DND-41 (cell line): ENCODE results near the gene PCNX2.
A peak's percentile ranks its signal among the peaks of the same experiment; 100 is the strongest.

ENCODE experiments used
- ATAC-seq: fragments of 200-7000 bp; cut with Tn5 transposase; 3 replicates; pipeline ENCODE4 v1.9.1; 2021; ENCODE audit warnings: low read depth; ENCODE audit not compliant: insufficient read depth
- DNase-seq: peaks from one replicate; pipeline ENCODE4 v3.0.0-alpha.2; 2020
- H2AFZ ChIP-seq: 2 replicates; pipeline ENCODE4 v1.6.0; 2012; ENCODE audit warnings: low read depth, low read length
- H3K27ac ChIP-seq: 2 replicates; pipeline ENCODE4 v1.5.1; 2012; ENCODE audit warnings: low read length, inconsistent platforms
- H3K27me3 ChIP-seq: fragments of 200-600 bp; sonication (generic); 2 replicates; pipeline ENCODE4 v1.6.0; 2012; ENCODE audit warnings: low read length, mild to moderate bottlenecking, inconsistent platforms; ENCODE audit not compliant: insufficient read depth, poor library complexity
- H3K36me3 ChIP-seq: 2 replicates; pipeline ENCODE4 v1.5.1; 2012; ENCODE audit warnings: low read length, inconsistent platforms; ENCODE audit not compliant: insufficient read depth
- H3K4me1 ChIP-seq: 2 replicates; pipeline ENCODE4 v1.5.1; 2012; ENCODE audit warnings: mild to moderate bottlenecking, low read length; ENCODE audit not compliant: insufficient read depth
- H3K4me2 ChIP-seq: 2 replicates; pipeline ENCODE4 v1.6.0; 2012; ENCODE audit warnings: mild to moderate bottlenecking, moderate library complexity, low read length, inconsistent platforms; ENCODE audit not compliant: insufficient read depth
- H3K4me3 ChIP-seq, 2 experiments: fragments of 200-600 bp in 1 of 2; shearing (Covaris generic) in 1 of 2; 2 replicates each; pipeline ENCODE4 v1.5.1; 2012 to 2016; ENCODE audit warnings: inconsistent platforms in 2 of 2, low read length in 2 of 2, mild to moderate bottlenecking in 2 of 2, low read depth in 1 of 2, moderate library complexity in 1 of 2
- H3K79me2 ChIP-seq: 2 replicates; pipeline ENCODE4 v1.6.0; 2012; ENCODE audit warnings: low read length, inconsistent platforms; ENCODE audit not compliant: insufficient read depth
- H3K9ac ChIP-seq: 2 replicates; pipeline ENCODE4 v1.6.0; 2012; ENCODE audit warnings: low read depth, mild to moderate bottlenecking, inconsistent platforms, low read length, moderate library complexity
- H3K9me3 ChIP-seq: 2 replicates; pipeline ENCODE4 v1.5.1; 2012; ENCODE audit warnings: low read length, moderate library complexity, mild to moderate bottlenecking, inconsistent platforms; ENCODE audit not compliant: insufficient read depth, severe bottlenecking
- H4K20me1 ChIP-seq: 2 replicates; pipeline ENCODE4 v1.6.0; 2012; ENCODE audit warnings: low read length; ENCODE audit not compliant: insufficient read depth
- EZH2 ChIP-seq: IDR thresholded peaks from 3 replicates; pipeline ENCODE4 v1.6.1; 2012; ENCODE audit warnings: borderline replicate concordance, low read depth, mild to moderate bottlenecking, moderate library complexity, low read length, inconsistent platforms; ENCODE audit not compliant: severe bottlenecking
- TF ChIP-seq, protein P1 (sequence below): IDR thresholded peaks from 2 replicates; pipeline ENCODE4 v1.5.1; 2012; ENCODE audit warnings: borderline replicate concordance, low read length, moderate library complexity, mild to moderate bottlenecking; ENCODE audit not compliant: poor library complexity, severe bottlenecking; ENCODE audit errors: extremely low read depth

The PCNX2 gene

DNA sequence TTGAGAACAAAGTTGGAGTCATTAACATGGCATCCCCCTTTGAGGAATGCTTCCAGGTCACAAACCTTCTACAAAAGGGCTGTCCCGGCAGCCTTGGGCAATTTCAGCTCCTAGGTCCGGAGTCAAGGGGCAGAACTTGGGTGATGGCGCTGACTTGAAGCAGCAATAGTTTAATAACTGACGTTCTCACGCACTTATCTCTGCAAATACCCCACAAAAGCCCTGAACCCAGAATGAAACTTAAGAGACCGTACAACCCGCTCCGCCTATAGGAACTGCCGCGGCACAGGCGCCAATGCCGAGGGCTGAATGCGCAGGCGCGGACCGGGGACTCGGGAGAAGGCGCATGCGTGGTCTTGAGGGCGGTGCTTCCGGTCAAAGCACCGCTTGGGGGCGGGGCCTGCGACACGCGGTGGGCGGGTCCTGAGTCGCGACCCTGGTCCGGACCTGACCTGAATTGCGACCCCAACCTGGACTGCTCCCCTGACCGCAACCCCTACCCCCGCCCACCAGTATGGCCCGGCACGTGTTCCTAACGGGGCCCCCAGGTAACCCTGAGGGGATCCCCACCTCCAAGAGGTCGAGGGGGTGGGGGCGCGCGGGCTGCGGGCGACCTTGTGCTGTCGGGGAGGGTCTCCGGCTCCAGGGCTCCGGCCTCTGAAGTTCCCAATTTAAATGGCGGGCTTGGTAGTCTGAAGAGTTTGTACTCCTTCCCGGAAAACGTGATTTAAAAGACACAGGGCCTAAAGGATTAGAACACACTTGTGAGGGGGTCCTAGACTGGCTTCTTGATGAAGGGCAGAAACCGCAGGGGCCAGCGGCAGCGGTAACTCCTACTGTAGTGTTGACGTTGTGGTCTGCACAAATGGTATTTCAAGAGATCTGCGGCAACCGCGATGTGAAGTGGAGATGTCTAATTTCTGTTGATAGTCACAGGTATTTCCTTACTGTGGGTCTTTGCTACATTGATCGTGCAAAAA, 345.0 kb downstream of the PCNX2 start, which contains the start of gene NTPCR:
NTPCR (plus strand) TSS at position 415 of the 980 bp plus-strand sequence; CDS start at position 515, 100 bp downstream.
- peak within 1 kb of the TSS; percentile 96 for H3K27ac ChIP-seq
- peaks cover 54% of the 10 kb centered on the region for H3K79me2 ChIP-seq
- ATAC-seq (peak; percentile 83), DNase-seq (peak; percentile 93)
- H3K9me3 ChIP-seq = no peaks in the 10 kb centered on the region
- H4K20me1 ChIP-seq = no peaks in the 10 kb centered on the region
- H3K4me1 ChIP-seq = peaks cover 37% of the 10 kb centered on the region
- H3K9ac ChIP-seq = peak within 1 kb of the TSS; percentile 88
- TF ChIP-seq, protein P1, sequence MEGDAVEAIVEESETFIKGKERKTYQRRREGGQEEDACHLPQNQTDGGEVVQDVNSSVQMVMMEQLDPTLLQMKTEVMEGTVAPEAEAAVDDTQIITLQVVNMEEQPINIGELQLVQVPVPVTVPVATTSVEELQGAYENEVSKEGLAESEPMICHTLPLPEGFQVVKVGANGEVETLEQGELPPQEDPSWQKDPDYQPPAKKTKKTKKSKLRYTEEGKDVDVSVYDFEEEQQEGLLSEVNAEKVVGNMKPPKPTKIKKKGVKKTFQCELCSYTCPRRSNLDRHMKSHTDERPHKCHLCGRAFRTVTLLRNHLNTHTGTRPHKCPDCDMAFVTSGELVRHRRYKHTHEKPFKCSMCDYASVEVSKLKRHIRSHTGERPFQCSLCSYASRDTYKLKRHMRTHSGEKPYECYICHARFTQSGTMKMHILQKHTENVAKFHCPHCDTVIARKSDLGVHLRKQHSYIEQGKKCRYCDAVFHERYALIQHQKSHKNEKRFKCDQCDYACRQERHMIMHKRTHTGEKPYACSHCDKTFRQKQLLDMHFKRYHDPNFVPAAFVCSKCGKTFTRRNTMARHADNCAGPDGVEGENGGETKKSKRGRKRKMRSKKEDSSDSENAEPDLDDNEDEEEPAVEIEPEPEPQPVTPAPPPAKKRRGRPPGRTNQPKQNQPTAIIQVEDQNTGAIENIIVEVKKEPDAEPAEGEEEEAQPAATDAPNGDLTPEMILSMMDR = peak; percentile 21
- no peak for TF ChIP-seq EZH2
- no peaks in the 10 kb centered on the region for H3K27me3 ChIP-seq
- H3K36me3 ChIP-seq = peaks cover 3% of the 10 kb centered on the region; the same call in 1 of the 2 replicates
- peak within 1 kb of the TSS; percentile 90 for H3K4me2 ChIP-seq
- H2AFZ ChIP-seq = peak within 1 kb of the TSS; percentile 91
- peak within 1 kb of the TSS; percentile 78 to 82 for H3K4me3 ChIP-seq

DNA sequence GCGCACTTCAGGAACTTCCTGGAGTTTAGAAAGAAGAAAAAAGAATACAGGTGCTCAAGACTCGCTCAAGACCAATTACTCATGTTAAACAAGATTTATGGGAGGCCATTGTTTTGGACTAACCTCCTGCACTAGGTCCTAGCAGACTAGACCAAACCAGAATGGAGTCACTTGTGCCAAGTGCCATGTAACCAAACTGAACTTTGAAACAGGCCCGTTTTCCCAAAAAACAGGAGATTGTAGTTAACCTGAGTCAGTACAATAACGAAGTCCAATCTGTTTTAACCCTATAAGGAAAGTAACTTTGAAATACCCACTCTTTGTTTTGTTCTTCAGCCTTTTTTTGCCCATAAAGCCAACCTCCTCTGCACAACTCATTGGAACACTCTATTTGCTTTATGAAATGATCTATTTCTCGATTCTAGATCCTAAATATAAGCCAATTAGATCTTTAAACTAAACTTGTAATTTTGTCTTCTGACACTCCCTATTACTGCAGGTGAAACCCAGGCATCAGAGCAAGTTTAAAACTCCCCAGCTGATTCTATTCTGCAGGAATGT, 345.8 kb downstream of the PCNX2 start:
- DNase-seq (no peak), ATAC-seq (no peak)
- Histone ChIP-seq H3K36me3 (peaks cover 3% of the 10 kb centered on the region; the same call in 1 of the 2 replicates), H3K4me2 (peak overlapping the region; percentile 90), H3K9me3 (no peaks in the 10 kb centered on the region), H3K4me1 (peaks cover 39% of the 10 kb centered on the region), H2AFZ (peak overlapping the region; percentile 91), H3K9ac (peak overlapping the region; percentile 88), H3K79me2 (peaks cover 52% of the 10 kb centered on the region), H4K20me1 (no peaks in the 10 kb centered on the region), H3K27ac (peak overlapping the region; percentile 96), H3K27me3 (no peaks in the 10 kb centered on the region), H3K4me3 (peak overlapping the region; percentile 78 to 82)
- TF ChIP-seq EZH2 = no peak
- TF ChIP-seq, protein P1 = no peak

DNA sequence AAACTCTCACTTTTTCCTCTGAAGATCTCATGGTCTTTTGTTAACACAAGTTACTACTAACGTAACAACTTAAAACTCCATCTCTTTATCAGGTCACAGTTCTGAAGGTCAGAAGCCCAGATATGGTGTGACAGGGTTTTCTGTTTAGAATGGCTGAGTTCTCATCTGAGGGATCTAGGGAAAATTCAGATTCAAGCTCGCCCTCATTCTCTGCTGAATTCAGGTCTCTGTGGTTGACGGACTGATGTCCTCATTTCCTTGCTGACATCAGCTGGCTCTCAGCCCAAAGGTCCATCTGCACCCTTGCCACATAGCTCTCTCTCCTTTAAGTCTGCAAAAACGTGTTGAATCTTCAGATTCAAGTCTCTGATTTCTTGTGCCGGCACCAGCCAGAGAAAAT, 351.2 kb downstream of the PCNX2 start:
- H3K27me3 ChIP-seq = no peaks in the 10 kb centered on the region
- no peaks in the 10 kb centered on the region for H3K9me3 ChIP-seq
- 0 out of 2 replicates have a peak overlapping the region, but pooled peaks have one; percentile 4 for H2AFZ ChIP-seq
- DNase-seq = no peak
- H3K4me2 ChIP-seq = no peak overlapping the region
- H3K27ac ChIP-seq = no peak overlapping the region; the same call in 1 of the 2 replicates
- no peaks in the 10 kb centered on the region for H3K36me3 ChIP-seq
- no peaks in the 10 kb centered on the region for H4K20me1 ChIP-seq
- H3K79me2 ChIP-seq = peaks cover under 1% of the 10 kb centered on the region; the same call in 1 of the 2 replicates
- TF ChIP-seq EZH2 = no peak
- TF ChIP-seq, protein P1 = no peak
- H3K4me1 ChIP-seq = peaks cover 17% of the 10 kb centered on the region
- ATAC-seq = 0 out of 3 replicates have a peak, but pooled peaks have one; percentile 27
- H3K4me3 ChIP-seq = no peak overlapping the region
- H3K9ac ChIP-seq = no peak overlapping the region
